ENCODE results near the gene VCL. TPM values are rescaled to one million over a fixed set of nuclear protein-coding genes. Genes with fewer than 3 reads are reported as not detected.

Gene VCL
- total RNA-seq, 1 donor from 2014 or later, result 107 TPM

DNA sequence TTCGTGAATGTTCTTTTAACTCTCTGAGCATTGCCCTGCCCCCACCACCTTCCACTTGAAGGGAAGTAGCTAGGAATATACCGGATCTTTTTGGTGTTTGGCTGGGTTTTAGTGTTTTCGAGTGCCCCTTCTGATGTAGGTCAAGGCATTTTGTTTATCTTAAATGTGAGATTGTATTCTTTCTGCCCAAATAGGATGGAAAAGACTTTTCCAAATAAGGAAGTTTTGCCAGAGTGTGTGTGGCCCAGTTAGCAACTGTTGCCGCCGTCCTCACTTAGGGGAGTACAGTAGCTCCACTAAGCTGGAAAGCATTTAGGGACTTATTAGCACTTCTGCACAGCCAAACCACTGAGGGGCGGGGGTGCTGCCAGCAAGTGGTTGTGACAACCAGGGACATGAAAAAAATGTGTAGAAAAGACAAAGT lies 29.8 kb upstream of the VCL start:
- no peaks in the 10 kb centered on the region for H3K9me3 Mint-ChIP-seq (ENCODE audit: low read depth)

DNA sequence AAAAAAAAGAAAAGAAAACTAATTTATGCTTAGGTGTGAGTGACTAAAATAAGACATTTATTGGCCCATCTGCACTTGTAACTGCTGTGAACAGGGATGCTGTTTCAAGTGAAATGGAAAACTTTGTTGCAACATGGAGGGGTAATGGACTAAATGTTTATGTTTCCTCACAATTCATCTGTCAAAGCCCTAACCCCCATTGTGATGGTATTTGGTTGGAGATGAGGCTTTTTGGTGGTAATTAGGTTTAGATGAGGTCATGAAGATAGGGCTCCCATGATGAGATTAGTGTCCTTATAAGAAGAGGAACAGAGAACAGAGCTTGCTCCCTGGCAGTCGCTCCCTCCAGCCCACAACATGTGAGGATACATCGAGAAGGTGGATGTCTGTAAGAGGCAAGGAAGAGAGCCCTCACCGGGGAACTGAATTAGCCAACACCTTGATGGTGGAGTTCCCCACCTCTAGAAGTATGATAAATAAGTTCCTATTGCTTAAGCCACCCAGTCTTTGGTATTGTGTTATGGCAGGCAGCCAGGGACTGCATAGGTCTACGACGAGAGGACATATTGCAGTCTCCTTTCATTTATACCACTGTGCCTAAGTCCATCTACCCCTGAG lies 28.6 kb upstream of the VCL start:
- no peaks in the 10 kb centered on the region for H3K27me3 Mint-ChIP-seq
- no peak overlapping the region for H3K4me3 Mint-ChIP-seq (ENCODE audit: low read depth)
- H3K4me1 Mint-ChIP-seq (ENCODE audit: low read depth), result peaks cover 7% of the 10 kb centered on the region
- DNase-seq (ENCODE audit: low spot score, unreplicated experiment), result no peak
- H3K36me3 Mint-ChIP-seq (ENCODE audit: insufficient read depth), result no peaks in the 10 kb centered on the region
- H3K9me3 Mint-ChIP-seq (ENCODE audit: low read depth), result no peaks in the 10 kb centered on the region
- TF ChIP-seq, protein P1, sequence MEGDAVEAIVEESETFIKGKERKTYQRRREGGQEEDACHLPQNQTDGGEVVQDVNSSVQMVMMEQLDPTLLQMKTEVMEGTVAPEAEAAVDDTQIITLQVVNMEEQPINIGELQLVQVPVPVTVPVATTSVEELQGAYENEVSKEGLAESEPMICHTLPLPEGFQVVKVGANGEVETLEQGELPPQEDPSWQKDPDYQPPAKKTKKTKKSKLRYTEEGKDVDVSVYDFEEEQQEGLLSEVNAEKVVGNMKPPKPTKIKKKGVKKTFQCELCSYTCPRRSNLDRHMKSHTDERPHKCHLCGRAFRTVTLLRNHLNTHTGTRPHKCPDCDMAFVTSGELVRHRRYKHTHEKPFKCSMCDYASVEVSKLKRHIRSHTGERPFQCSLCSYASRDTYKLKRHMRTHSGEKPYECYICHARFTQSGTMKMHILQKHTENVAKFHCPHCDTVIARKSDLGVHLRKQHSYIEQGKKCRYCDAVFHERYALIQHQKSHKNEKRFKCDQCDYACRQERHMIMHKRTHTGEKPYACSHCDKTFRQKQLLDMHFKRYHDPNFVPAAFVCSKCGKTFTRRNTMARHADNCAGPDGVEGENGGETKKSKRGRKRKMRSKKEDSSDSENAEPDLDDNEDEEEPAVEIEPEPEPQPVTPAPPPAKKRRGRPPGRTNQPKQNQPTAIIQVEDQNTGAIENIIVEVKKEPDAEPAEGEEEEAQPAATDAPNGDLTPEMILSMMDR (IDR thresholded peaks at IDR 0.05; ENCODE audit: unreplicated experiment), result no peak
- no peak overlapping the region for H3K27ac Mint-ChIP-seq

More for the DNA sequence above, 29.8 kb upstream of the VCL start:
- no peak for DNase-seq (ENCODE audit: low spot score, unreplicated experiment)
- H3K27me3 Mint-ChIP-seq, result no peaks in the 10 kb centered on the region
- no peak overlapping the region for H3K27ac Mint-ChIP-seq
- no peaks in the 10 kb centered on the region for H3K36me3 Mint-ChIP-seq (ENCODE audit: insufficient read depth)
- no peak overlapping the region for H3K4me3 Mint-ChIP-seq (ENCODE audit: low read depth)
- peaks cover 7% of the 10 kb centered on the region for H3K4me1 Mint-ChIP-seq (ENCODE audit: low read depth)
- TF ChIP-seq, protein P1 (IDR thresholded peaks at IDR 0.05; ENCODE audit: unreplicated experiment), result no peak

DNA sequence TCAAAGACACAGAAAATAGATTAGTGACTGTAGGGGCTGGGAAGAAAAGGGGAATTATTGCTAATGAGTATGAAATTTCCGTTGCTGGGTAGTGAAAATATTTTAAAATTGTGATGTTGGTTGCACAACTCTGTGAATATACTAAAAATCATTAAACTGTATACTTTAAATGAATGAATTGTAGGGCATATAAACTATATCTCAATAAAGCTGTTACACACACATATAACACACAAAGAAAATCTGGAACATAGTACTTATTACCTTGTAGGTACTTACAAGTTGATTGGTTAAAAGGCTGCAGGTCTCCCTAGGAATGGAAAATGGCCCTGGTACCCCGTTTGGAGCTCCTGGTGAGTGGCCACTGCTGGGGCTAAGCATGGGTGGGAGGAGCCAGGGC lies 27.1 kb upstream of the VCL start:
- peaks cover 7% of the 10 kb centered on the region for H3K4me1 Mint-ChIP-seq (ENCODE audit: low read depth)
- H3K36me3 Mint-ChIP-seq (ENCODE audit: insufficient read depth), result no peaks in the 10 kb centered on the region
- no peak overlapping the region for H3K4me3 Mint-ChIP-seq (ENCODE audit: low read depth)
- no peaks in the 10 kb centered on the region for H3K27me3 Mint-ChIP-seq
- no peak for DNase-seq (ENCODE audit: low spot score, unreplicated experiment)
- TF ChIP-seq, protein P1 (IDR thresholded peaks at IDR 0.05; ENCODE audit: unreplicated experiment), result no peak
- H3K27ac Mint-ChIP-seq, result no peak overlapping the region
- H3K9me3 Mint-ChIP-seq (ENCODE audit: low read depth), result no peaks in the 10 kb centered on the region

DNA sequence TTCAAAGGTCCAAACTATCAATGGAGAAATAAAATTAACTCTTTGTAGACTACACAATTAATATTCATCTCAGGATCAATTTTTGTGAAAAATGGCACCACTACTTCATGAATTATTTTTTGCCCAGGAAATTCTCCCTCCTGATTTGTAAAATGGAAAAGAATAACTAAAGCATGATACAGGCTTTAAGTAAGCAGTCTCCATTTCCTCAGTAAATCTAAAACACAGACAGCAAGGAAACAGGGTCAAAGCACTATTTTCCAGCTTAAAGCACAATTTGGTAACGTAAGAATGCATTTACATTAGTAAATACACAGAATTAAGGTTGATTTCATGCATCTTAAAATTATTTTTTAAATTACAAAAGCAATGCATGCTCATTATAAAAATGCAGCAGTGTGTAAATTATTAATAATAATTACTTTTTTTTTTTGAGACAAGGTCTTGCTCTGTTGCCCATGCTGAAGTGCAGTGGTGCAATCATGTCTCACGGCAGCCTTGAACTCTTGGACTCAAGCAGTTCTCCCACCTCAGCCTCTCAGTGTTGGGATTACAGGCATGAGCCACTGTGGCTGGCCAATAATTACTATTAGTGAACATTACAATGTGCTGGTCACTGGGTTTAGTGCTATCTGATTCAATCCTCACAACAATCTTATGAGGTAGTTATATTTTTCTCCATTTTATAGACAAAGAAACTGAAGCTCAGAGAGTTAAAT lies 26.1 kb upstream of the VCL start:
- Mint-ChIP-seq H3K36me3 (ENCODE audit: insufficient read depth) (no peaks in the 10 kb centered on the region), H3K9me3 (ENCODE audit: low read depth) (no peaks in the 10 kb centered on the region), H3K27ac (no peak overlapping the region), H3K4me1 (ENCODE audit: low read depth) (no peaks in the 10 kb centered on the region), H3K27me3 (no peaks in the 10 kb centered on the region), H3K4me3 (ENCODE audit: low read depth) (no peak overlapping the region)
- TF ChIP-seq, protein P1 (IDR thresholded peaks at IDR 0.05; ENCODE audit: unreplicated experiment), result no peak
- DNase-seq (ENCODE audit: low spot score, unreplicated experiment), result no peak

DNA sequence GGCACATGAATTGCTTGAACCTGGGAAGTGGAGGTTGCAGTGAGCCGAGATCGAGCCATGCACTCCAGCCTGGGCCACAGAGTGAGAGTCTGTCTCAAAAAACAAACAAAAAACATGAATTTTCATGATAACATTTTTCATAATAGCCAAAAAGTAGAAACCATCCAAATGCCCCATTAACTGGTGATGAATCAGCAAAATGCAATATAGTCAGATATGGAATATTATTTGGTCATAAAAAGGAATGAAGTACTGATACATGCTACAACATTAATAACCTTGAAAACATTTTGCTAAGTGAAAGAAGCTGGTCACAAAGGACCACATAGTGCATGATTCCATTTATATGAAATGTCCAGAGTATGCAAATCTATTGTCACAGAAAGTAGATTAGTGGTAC lies 24.5 kb upstream of the VCL start:
- no peaks in the 10 kb centered on the region for H3K9me3 Mint-ChIP-seq (ENCODE audit: low read depth)
- no peaks in the 10 kb centered on the region for H3K27me3 Mint-ChIP-seq
- no peak for DNase-seq (ENCODE audit: low spot score, unreplicated experiment)

More for the DNA sequence above, 24.5 kb upstream of the VCL start:
- no peak overlapping the region for H3K27ac Mint-ChIP-seq
- H3K4me1 Mint-ChIP-seq (ENCODE audit: low read depth), result peaks cover 6% of the 10 kb centered on the region
- H3K4me3 Mint-ChIP-seq (ENCODE audit: low read depth), result no peak overlapping the region
- TF ChIP-seq, protein P1 (IDR thresholded peaks at IDR 0.05; ENCODE audit: unreplicated experiment), result no peak
- H3K36me3 Mint-ChIP-seq (ENCODE audit: insufficient read depth), result no peaks in the 10 kb centered on the region
